Prostate gland (tissue), 2 donors: ENCODE results near the gene AP3M1. TPM values are rescaled to one million over a fixed set of nuclear protein-coding genes. Genes with fewer than 3 reads are reported as not detected.
A peak's percentile ranks its signal among the peaks of the same experiment; 100 is the strongest.

Experiments
- DNase-seq: peaks from one replicate; pipeline ENCODE4 v3.0.0-alpha.2; 2019; ENCODE audit warnings: low spot score
- H3K27ac ChIP-seq, 2 donors: fragments of 200-600 bp; sonication (generic); 2 replicates each; pipeline ENCODE4 v1.5.1; 2017 to 2019
- H3K27me3 ChIP-seq: fragments of 200-600 bp; sonication (generic); replicated peaks from 2 replicates; pipeline ENCODE4 v1.5.1; 2019; ENCODE audit not compliant: insufficient read depth
- H3K36me3 ChIP-seq, 2 donors: fragments of 200-600 bp; sonication (generic); 1 replicate in 1 of 2; 2 replicates in 1 of 2; pipeline versions ENCODE4 v1.5.1 to v1.8.1; 2017 to 2019
- H3K4me1 ChIP-seq: fragments of 200-600 bp; sonication (generic); replicated peaks from 2 replicates; pipeline ENCODE4 v1.5.1; 2019
- H3K4me3 ChIP-seq, 2 donors: fragments of 200-600 bp; sonication (generic); 2 replicates each; pipeline ENCODE4 v1.5.1; 2017 to 2019
- H3K9me3 ChIP-seq: fragments of 200-600 bp; sonication (generic); 2 replicates; pipeline ENCODE4 v1.5.1; 2017
- CTCF ChIP-seq, 4 experiments: fragments of 200-600 bp in 2 of 4; fragments of 450-650 bp in 2 of 4; sonication (generic) in 2 of 4; IDR thresholded peaks; 1 replicate in 3 of 4; 2 replicates in 1 of 4; pipeline ENCODE4 v1.5.1; 2016 to 2019; ENCODE audit warnings: antibody characterized with exemption in 4 of 4, mild to moderate bottlenecking in 2 of 4, moderate library complexity in 2 of 4
- POLR2A ChIP-seq: fragments of 450-650 bp; IDR thresholded peaks from one replicate; pipeline ENCODE4 v1.6.1; 2016; ENCODE audit warnings: antibody characterized with exemption, mild to moderate bottlenecking
- POLR2AphosphoS5 ChIP-seq: sonication (generic); formaldehyde crosslinking; IDR thresholded peaks from one replicate; pipeline ENCODE4 v1.6.1; 2017; ENCODE audit warnings: antibody characterized with exemption
- WGBS: methylation state at CpG from one replicate; pipeline ENCODE4 v1.1.5; 2018; 5-methylcytosine and 5-hydroxymethylcytosine counted together
- intact Hi-C: fragments of 100-400 bp; cut with DNase I; formaldehyde crosslinking; loops from one replicate; pipeline ENCODE4 v1.14.2; 2022
- total RNA-seq, 2 donors: library from RNA; depleted of rRNA; stranded (reverse); fragments of >200 nt; gene quantifications; one replicate each; pipeline ENCODE4 v1.1.0, GENCODE V29; 2016

AP3M1 gene
- total RNA-seq: 10 to 100 TPM; 29.6 to 34.9 TPM

GRCh38 chr10:74150204-74150989 is at the start of gene AP3M1:
TSS of gene AP3M1 (minus strand) at chr10:74150828. CDS start at chr10:74138379, 12,449 bp downstream.
- H3K27me3 ChIP-seq: no peaks in the 10 kb centered on the region
- H3K4me1 ChIP-seq: peaks cover 5% of the 10 kb centered on the region
- TF ChIP-seq POLR2AphosphoS5: no peak
- TF ChIP-seq CTCF (IDR thresholded peaks at IDR 0.05): peak in 1 of 4 experiments; percentile 10
- intact Hi-C loops: no loop called here
- no peaks in the 10 kb centered on the region for H3K9me3 ChIP-seq
- peak within 1 kb of the TSS; percentile 84 to 92 for H3K27ac ChIP-seq
- H3K36me3 ChIP-seq: no peaks in the 10 kb centered on the region
- peak; percentile 78 for DNase-seq
- H3K4me3 ChIP-seq: peak within 1 kb of the TSS; percentile 69 to 92
- 0% methylated on average over 32 of the region's 32 CpGs for WGBS

- DNase-seq: no peak
These were observed 48.7 kb upstream of the AP3M1 start for GRCh38 chr10:74199315-74199714.

GRCh38 chr10:74194999-74195398 is 44.4 kb upstream of the AP3M1 start:
- H3K9me3 ChIP-seq: no peaks in the 10 kb centered on the region
- no peaks in the 10 kb centered on the region for H3K36me3 ChIP-seq
- 65% methylated on average over 3 of the region's 3 CpGs for WGBS
- H3K27me3 ChIP-seq: no peaks in the 10 kb centered on the region
- no peak for DNase-seq
- H3K4me1 ChIP-seq: peaks cover 3% of the 10 kb centered on the region
- no peak for TF ChIP-seq POLR2AphosphoS5
- no peak for TF ChIP-seq CTCF (IDR thresholded peaks at IDR 0.05)
- no peak for TF ChIP-seq POLR2A
- intact Hi-C loops: no loop called here
- H3K4me3 ChIP-seq: no peak overlapping the region
- no peak overlapping the region for H3K27ac ChIP-seq

More at GRCh38 chr10:74199315-74199714, 48.7 kb upstream of the AP3M1 start:
- Histone ChIP-seq H3K9me3 (no peaks in the 10 kb centered on the region), H3K27ac (no peak overlapping the region), H3K27me3 (no peaks in the 10 kb centered on the region), H3K4me1 (no peaks in the 10 kb centered on the region), H3K4me3 (no peak overlapping the region), H3K36me3 (no peaks in the 10 kb centered on the region)
- WGBS: 99% methylated on average over 4 of the region's 4 CpGs
- TF ChIP-seq POLR2A: no peak
- TF ChIP-seq POLR2AphosphoS5: no peak
- no peak for TF ChIP-seq CTCF (IDR thresholded peaks at IDR 0.05)
- intact Hi-C loops: no loop called here

- 77% methylated on average over 3 of the region's 3 CpGs for WGBS
- H3K9me3 ChIP-seq: no peaks in the 10 kb centered on the region
- no peak for TF ChIP-seq POLR2AphosphoS5
- TF ChIP-seq POLR2A: no peak
- TF ChIP-seq CTCF (IDR thresholded peaks at IDR 0.05): no peak
- no peak for DNase-seq
- H3K4me1 ChIP-seq: peaks cover 3% of the 10 kb centered on the region
- H3K27ac ChIP-seq: no peak overlapping the region
- H3K4me3 ChIP-seq: no peak overlapping the region
- H3K36me3 ChIP-seq: no peaks in the 10 kb centered on the region
- intact Hi-C loops: no loop called here
- no peaks in the 10 kb centered on the region for H3K27me3 ChIP-seq
These were observed 43.9 kb upstream of the AP3M1 start for GRCh38 chr10:74194545-74194944.

- no peaks in the 10 kb centered on the region for H3K27me3 ChIP-seq
- H3K4me1 ChIP-seq: peaks cover 3% of the 10 kb centered on the region
- intact Hi-C loops: no loop called here
- H3K36me3 ChIP-seq: no peaks in the 10 kb centered on the region
- H3K27ac ChIP-seq: peak overlapping the region; percentile 68 to 70
- no peak overlapping the region for H3K4me3 ChIP-seq
- TF ChIP-seq CTCF (IDR thresholded peaks at IDR 0.05) (no peak), POLR2AphosphoS5 (no peak), POLR2A (no peak)
- H3K9me3 ChIP-seq: no peaks in the 10 kb centered on the region
- DNase-seq: no peak
These were observed 39.9 kb upstream of the AP3M1 start for GRCh38 chr10:74190494-74190893.
